MCF 10A (cell line): ENCODE results near the gene KDM5B. TPM values are rescaled to one million over a fixed set of nuclear protein-coding genes. Genes with fewer than 3 reads are reported as not detected.
"Not testable (repeated sequence)": the region's sequence is repeated elsewhere in the genome, so short reads cannot be mapped to it uniquely, and the experiment has no call there.

ENCODE experiments used
- BruUV-seq: library from RNA; stranded (reverse); fragments of 400-500 nt; replicated peaks from 2 replicates; lab custom pipeline; 2021; lab: Mats Ljungman, UMichigan
- CTCF ChIA-PET: fragments of 300-600 bp; sonication (Branson Sonifier 250); formaldehyde crosslinking; extraction: SDS; loops from one replicate; lab custom pipeline; 2021; ENCODE audit warnings: antibody characterized with exemption, inconsistent platforms; lab: Yijun Ruan, JAX
- POLR2A ChIA-PET: fragments of 300-600, 350-650 bp; sonication (Branson Sonifier 250); formaldehyde crosslinking; extraction: SDS; loops from one replicate; lab custom pipeline; 2020; ENCODE audit warnings: antibody characterized with exemption, inconsistent platforms; lab: Yijun Ruan, JAX
- DNase-seq: peaks from one replicate; pipeline ENCODE4 v3.0.0-alpha.2; 2018; ENCODE audit not compliant: unreplicated experiment
- H3K27ac Mint-ChIP-seq: one replicate; pipeline ENCODE4 v1.8.0; 2022; ENCODE audit warnings: mild to moderate bottlenecking, low read depth, mixed read lengths; ENCODE audit not compliant: unreplicated experiment
- H3K27me3 Mint-ChIP-seq: one replicate; pipeline ENCODE4 v1.8.0; 2022; ENCODE audit warnings: mixed read lengths; ENCODE audit not compliant: insufficient read depth, unreplicated experiment
- H3K36me3 Mint-ChIP-seq: one replicate; pipeline ENCODE4 v1.8.0; 2022; ENCODE audit warnings: mild to moderate bottlenecking, moderate library complexity, mixed read lengths; ENCODE audit not compliant: insufficient read depth, unreplicated experiment
- H3K4me1 Mint-ChIP-seq: one replicate; pipeline ENCODE4 v1.8.0; 2022; ENCODE audit warnings: mixed read lengths; ENCODE audit not compliant: insufficient read depth, unreplicated experiment
- H3K4me3 Mint-ChIP-seq: one replicate; pipeline ENCODE4 v1.8.0; 2022; ENCODE audit warnings: mild to moderate bottlenecking, moderate library complexity, mixed read lengths; ENCODE audit not compliant: unreplicated experiment
- H3K9me3 Mint-ChIP-seq: one replicate; pipeline ENCODE4 v1.8.0; 2022; ENCODE audit warnings: mixed read lengths; ENCODE audit not compliant: unreplicated experiment
- intact Hi-C: fragments of 100-400 bp; cut with micrococcal nuclease; formaldehyde crosslinking; loops from 2 replicates; pipeline ENCODE4 v1.14.1; 2022
- total RNA-seq: library from RNA; stranded (reverse); gene quantifications from 2 replicates; pipeline ENCODE4 v1.2.3, GENCODE V29; 2022
- TF ChIP-seq, protein P1 (sequence below): fragments of 200-600 bp; IDR thresholded peaks from one replicate; pipeline ENCODE4 v1.8.0; 2022; ENCODE audit warnings: antibody characterized with exemption, mild to moderate bottlenecking; ENCODE audit not compliant: unreplicated experiment

KDM5B gene
- total RNA-seq, 1 experiment from 2014 or later = 180 TPM

DNA sequence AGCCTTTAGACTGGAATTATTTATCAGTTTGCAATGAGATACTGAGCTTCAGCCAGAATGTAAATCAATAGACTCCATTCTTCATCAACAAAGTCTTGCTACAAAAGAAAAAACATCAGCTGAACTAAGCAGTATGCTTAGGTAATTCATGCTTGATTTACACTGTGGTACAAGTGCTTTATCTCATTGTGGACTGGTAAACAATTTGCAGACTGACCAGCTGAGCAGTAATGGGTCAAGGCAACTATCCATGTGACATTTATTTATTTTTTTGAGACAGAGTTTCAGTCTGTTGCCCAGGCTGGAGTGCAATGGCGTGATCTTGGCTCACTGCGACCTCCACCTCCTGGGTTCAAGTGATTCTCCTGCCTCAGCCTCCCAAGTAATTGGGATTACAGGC lies 58.2 kb downstream of the KDM5B start:
- intact Hi-C loops = loop anchor here (2.0 to 5.0 kb wide), 3 partner anchors 57 to 249 kb away; partner anchors contain the start of gene KDM5B

DNA sequence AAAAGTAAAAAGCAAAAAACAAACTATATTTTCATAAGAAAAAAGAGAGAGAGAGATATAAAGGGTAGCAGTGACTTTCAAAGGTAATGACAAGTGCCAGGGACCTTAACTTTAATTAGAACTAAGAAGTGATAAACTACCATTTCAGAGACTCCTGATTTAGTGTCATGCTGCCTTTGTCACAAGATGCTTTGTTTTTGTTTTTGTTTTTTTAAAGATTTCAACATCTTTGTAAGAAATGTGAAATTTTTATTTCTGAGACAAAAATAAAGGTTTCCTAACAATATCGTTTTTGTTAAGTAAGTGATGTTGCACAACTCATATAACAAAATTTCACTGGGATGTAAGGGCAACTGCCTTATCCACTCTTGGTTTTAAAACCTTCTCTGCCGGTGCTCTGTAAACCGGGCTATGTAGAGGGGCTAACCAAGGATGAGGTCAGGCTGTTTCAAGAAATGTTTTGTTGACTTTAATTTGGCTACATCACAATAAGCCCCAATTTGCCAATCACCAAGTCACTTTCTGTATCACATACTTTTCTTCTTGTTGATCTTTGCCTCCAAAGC lies 62.8 kb downstream of the KDM5B start:
- intact Hi-C loops = no loop called here
- TF ChIP-seq, protein P1, sequence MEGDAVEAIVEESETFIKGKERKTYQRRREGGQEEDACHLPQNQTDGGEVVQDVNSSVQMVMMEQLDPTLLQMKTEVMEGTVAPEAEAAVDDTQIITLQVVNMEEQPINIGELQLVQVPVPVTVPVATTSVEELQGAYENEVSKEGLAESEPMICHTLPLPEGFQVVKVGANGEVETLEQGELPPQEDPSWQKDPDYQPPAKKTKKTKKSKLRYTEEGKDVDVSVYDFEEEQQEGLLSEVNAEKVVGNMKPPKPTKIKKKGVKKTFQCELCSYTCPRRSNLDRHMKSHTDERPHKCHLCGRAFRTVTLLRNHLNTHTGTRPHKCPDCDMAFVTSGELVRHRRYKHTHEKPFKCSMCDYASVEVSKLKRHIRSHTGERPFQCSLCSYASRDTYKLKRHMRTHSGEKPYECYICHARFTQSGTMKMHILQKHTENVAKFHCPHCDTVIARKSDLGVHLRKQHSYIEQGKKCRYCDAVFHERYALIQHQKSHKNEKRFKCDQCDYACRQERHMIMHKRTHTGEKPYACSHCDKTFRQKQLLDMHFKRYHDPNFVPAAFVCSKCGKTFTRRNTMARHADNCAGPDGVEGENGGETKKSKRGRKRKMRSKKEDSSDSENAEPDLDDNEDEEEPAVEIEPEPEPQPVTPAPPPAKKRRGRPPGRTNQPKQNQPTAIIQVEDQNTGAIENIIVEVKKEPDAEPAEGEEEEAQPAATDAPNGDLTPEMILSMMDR = no peak
- POLR2A ChIA-PET = interaction anchor here (0.5 to 1.6 kb wide), 3 partner anchors 14 to 36 kb away, joined by 3 to 4 read pairs (median 3); no protein-coding TSS in a partner anchor
- Mint-ChIP-seq H3K27me3 (no peaks in the 10 kb centered on the region), H3K36me3 (peaks cover 100% of the 10 kb centered on the region), H3K4me1 (no peaks in the 10 kb centered on the region), H3K27ac (no peak overlapping the region), H3K4me3 (no peak overlapping the region), H3K9me3 (peaks cover 7% of the 10 kb centered on the region)
- BruUV-seq = no TSS peak
- no peak for DNase-seq
- CTCF ChIA-PET = interaction anchor here (0.9 to 1.5 kb wide), 2 partner anchors 10 to 26 kb away, joined by 4 to 5 read pairs; no protein-coding TSS in a partner anchor

More for the DNA sequence above, 58.2 kb downstream of the KDM5B start:
- ChIA-PET CTCF (interaction anchor here (0.5 to 5.3 kb wide), 9 partner anchors 9 to 492 kb away, joined by 3 to 38 read pairs (median 5); no protein-coding TSS in a partner anchor), POLR2A (interaction anchor here (0.6 to 1.6 kb wide), 4 partner anchors 11 to 285 kb away, joined by 3 to 5 read pairs (median 4); partner anchors contain the start of gene PCAT6)
- H3K27ac Mint-ChIP-seq = no peak overlapping the region
- no peaks in the 10 kb centered on the region for H3K4me1 Mint-ChIP-seq
- no TSS peak for BruUV-seq
- peaks cover 100% of the 10 kb centered on the region for H3K36me3 Mint-ChIP-seq
- peaks cover 2% of the 10 kb centered on the region for H3K9me3 Mint-ChIP-seq
- no peak overlapping the region for H3K4me3 Mint-ChIP-seq
- no peak for DNase-seq
- TF ChIP-seq, protein P1 = no peak
- no peaks in the 10 kb centered on the region for H3K27me3 Mint-ChIP-seq

DNA sequence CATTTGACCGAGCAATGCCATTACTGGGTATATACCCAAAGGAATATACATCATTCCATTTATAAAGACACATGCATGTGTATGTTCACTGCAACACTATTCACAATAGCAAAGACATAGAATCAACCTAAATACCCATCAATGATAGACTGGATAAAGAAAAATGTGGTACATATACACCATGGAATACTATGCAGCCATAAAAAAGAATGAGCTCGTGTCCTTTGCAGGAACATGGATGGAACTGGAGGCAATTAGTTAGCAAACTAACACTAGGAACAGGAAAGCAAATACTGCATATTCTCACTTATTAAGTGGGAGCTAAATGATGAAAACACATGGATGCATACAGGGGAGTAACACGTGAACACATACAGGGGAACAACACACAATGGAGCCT lies 63.5 kb downstream of the KDM5B start:
- DNase-seq, BruUV-seq, intact Hi-C loops, H3K27ac Mint-ChIP-seq, H3K4me3 Mint-ChIP-seq, H3K4me1 Mint-ChIP-seq, H3K9me3 Mint-ChIP-seq, H3K27me3 Mint-ChIP-seq: not testable (repeated sequence)
- peaks cover 97% of the 10 kb centered on the region for H3K36me3 Mint-ChIP-seq
- POLR2A ChIA-PET = interaction anchor here (1.4 to 1.6 kb wide), 3 partner anchors 10 to 37 kb away, joined by 3 to 4 read pairs (median 3); no protein-coding TSS in a partner anchor
- CTCF ChIA-PET = interaction anchor here (0.6 to 0.9 kb wide), 4 partner anchors 11 to 182 kb away, joined by 3 to 4 read pairs (median 3); partner anchors contain the start of gene KLHL12

DNA sequence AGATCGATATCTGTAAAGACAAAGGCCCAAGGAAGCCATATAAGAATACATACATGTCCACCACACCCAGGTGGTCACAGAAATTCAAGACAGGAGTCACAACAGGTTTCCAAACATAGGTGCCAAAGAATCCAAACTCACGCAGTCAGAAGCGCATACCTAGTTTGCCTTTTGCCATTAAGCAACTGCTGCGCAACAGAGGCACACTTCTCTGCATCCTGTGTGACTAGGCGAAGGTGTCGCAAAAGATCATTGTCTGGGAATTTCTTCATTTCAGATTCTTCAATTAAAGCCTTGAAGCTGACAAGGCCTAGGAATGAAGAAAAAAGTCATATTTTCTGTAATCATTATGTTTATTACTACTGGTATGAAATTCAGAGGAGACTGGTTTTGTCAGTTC lies 65.7 kb downstream of the KDM5B start:
- H3K27ac Mint-ChIP-seq = no peak overlapping the region
- intact Hi-C loops = no loop called here
- no peaks in the 10 kb centered on the region for H3K27me3 Mint-ChIP-seq
- no peak overlapping the region for H3K4me3 Mint-ChIP-seq
- no peak for DNase-seq
- ChIA-PET POLR2A (interaction anchor here (1.4 kb wide), 1 partner anchor 250 kb away, joined by 5 read pairs; no protein-coding TSS in a partner anchor), CTCF (no interaction called here)
- no peaks in the 10 kb centered on the region for H3K4me1 Mint-ChIP-seq
- H3K36me3 Mint-ChIP-seq = peaks cover 97% of the 10 kb centered on the region
- TF ChIP-seq, protein P1 = no peak
- BruUV-seq = no TSS peak
- H3K9me3 Mint-ChIP-seq = peaks cover 7% of the 10 kb centered on the region
